Transverse colon (tissue), 3 donors: ENCODE data around the gene ZCWPW2.

Source experiments
- CTCF ChIP-seq, 5 experiments: fragments of 200-600 bp in 3 of 5; fragments of 450-650 bp in 2 of 5; sonication (generic) in 3 of 5; IDR thresholded peaks; 1 replicate in 2 of 5; 2 replicates in 3 of 5; pipeline ENCODE4 v1.5.1; 2016 to 2017; ENCODE audit warnings: antibody characterized with exemption in 5 of 5, inconsistent platforms in 3 of 5, mild to moderate bottlenecking in 2 of 5, moderate library complexity in 1 of 5
- POLR2A ChIP-seq: fragments of 450-650 bp; IDR thresholded peaks from one replicate; pipeline ENCODE4 v1.6.1; 2016; ENCODE audit warnings: antibody characterized with exemption, mild to moderate bottlenecking, moderate library complexity

GRCh38 chr3:28299705-28300104 is 48.8 kb upstream of the ZCWPW2 start:
- TF ChIP-seq POLR2A, result no peak
- TF ChIP-seq CTCF (IDR thresholded peaks at IDR 0.05), result no peak
